Karpas-422 (cell line): ENCODE data around the gene TRIO. TPM values are rescaled to one million over a fixed set of nuclear protein-coding genes. Genes with fewer than 3 reads are reported as not detected.

Source experiments
- DNase-seq: peaks from one replicate; pipeline ENCODE4 v3.0.0-alpha.2; 2015
- H2AFZ ChIP-seq: fragments of 200-600 bp; sonication (generic); 2 replicates; pipeline ENCODE4 v1.6.1; 2014; ENCODE audit warnings: antibody characterized with exemption, low read length, mixed read lengths
- H3K27ac ChIP-seq: fragments of 200-600 bp; sonication (generic); 2 replicates; pipeline ENCODE4 v1.5.1; 2014; ENCODE audit warnings: mild to moderate bottlenecking, low read length, moderate library complexity
- H3K27me3 ChIP-seq: fragments of 200-600 bp; sonication (generic); 2 replicates; pipeline ENCODE4 v1.6.1; 2014; ENCODE audit warnings: low read length, mixed read lengths
- H3K36me3 ChIP-seq: fragments of 200-600 bp; sonication (generic); 2 replicates; pipeline ENCODE4 v1.6.1; 2014; ENCODE audit warnings: low read length, mixed read lengths; ENCODE audit not compliant: insufficient read depth
- H3K4me1 ChIP-seq: fragments of 200-600 bp; sonication (generic); 2 replicates; pipeline ENCODE4 v1.6.1; 2014; ENCODE audit warnings: mild to moderate bottlenecking, low read length, mixed read lengths
- H3K4me2 ChIP-seq: fragments of 200-600 bp; sonication (generic); 2 replicates; pipeline ENCODE4 v1.6.1; 2014; ENCODE audit warnings: low read length, low read depth, mild to moderate bottlenecking; ENCODE audit not compliant: poor library complexity, severe bottlenecking
- H3K4me3 ChIP-seq: fragments of 200-600 bp; sonication (generic); 2 replicates; pipeline ENCODE4 v1.5.1; 2014; ENCODE audit warnings: mild to moderate bottlenecking, antibody characterized with exemption, low read length, mixed read lengths
- H3K79me2 ChIP-seq: fragments of 200-600 bp; sonication (generic); 2 replicates; pipeline ENCODE4 v1.6.1; 2014; ENCODE audit warnings: mild to moderate bottlenecking, low read length, mixed read lengths
- H3K9ac ChIP-seq: fragments of 200-600 bp; sonication (generic); 2 replicates; pipeline ENCODE4 v1.6.0; 2014; ENCODE audit warnings: low read length
- H3K9me2 ChIP-seq: fragments of 200-600 bp; sonication (generic), shearing (Covaris generic); replicated peaks from 2 replicates; pipeline ENCODE4 v1.6.0; 2014; ENCODE audit warnings: mild to moderate bottlenecking, low read length, moderate library complexity; ENCODE audit not compliant: insufficient read depth
- H3K9me3 ChIP-seq: fragments of 300-700, 200-600 bp; sonication (generic); 2 replicates; pipeline ENCODE4 v1.6.1; 2014; ENCODE audit warnings: low read length, mixed read lengths
- H4K20me1 ChIP-seq: fragments of 200-600 bp; sonication (generic); 2 replicates; pipeline ENCODE4 v1.6.1; 2014; ENCODE audit warnings: mild to moderate bottlenecking, antibody characterized with exemption, low read length, low read depth; ENCODE audit not compliant: insufficient read depth
- total RNA-seq: library from RNA; depleted of rRNA; stranded (reverse); fragments of >200 nt; shearing (Covaris generic); gene quantifications from 2 replicates; pipeline ENCODE4 v1.2.3, GENCODE V29; 2014; ENCODE audit warnings: low replicate concordance

TRIO gene
- total RNA-seq, 1 experiment from 2014 or later, result 0.04 TPM

GRCh38 chr5:14364576-14365472, 221.7 kb downstream of the TRIO start:
- no peaks in the 10 kb centered on the region for H3K9me2 ChIP-seq
- no peaks in the 10 kb centered on the region for H3K4me1 ChIP-seq
- no peaks in the 10 kb centered on the region for H3K9me3 ChIP-seq
- no peaks in the 10 kb centered on the region for H3K27me3 ChIP-seq
- H3K36me3 ChIP-seq, result no peaks in the 10 kb centered on the region
- peak; percentile 69 for DNase-seq
- no peak overlapping the region for H3K4me3 ChIP-seq
- H3K9ac ChIP-seq, result no peak overlapping the region
- no peak overlapping the region for H3K4me2 ChIP-seq
- H3K79me2 ChIP-seq, result no peaks in the 10 kb centered on the region
- H2AFZ ChIP-seq, result no peak overlapping the region
- no peak overlapping the region for H3K27ac ChIP-seq
- peaks cover 4% of the 10 kb centered on the region; the same call in 1 of the 2 replicates for H4K20me1 ChIP-seq

GRCh38 chr5:14365831-14366430, 222.8 kb downstream of the TRIO start:
- Histone ChIP-seq H3K36me3 (no peaks in the 10 kb centered on the region), H3K27me3 (no peaks in the 10 kb centered on the region), H3K4me2 (no peak overlapping the region), H3K79me2 (no peaks in the 10 kb centered on the region), H3K9me3 (no peaks in the 10 kb centered on the region), H2AFZ (no peak overlapping the region), H4K20me1 (peaks cover 4% of the 10 kb centered on the region; the same call in 1 of the 2 replicates), H3K9ac (no peak overlapping the region), H3K27ac (no peak overlapping the region), H3K4me3 (no peak overlapping the region), H3K4me1 (no peaks in the 10 kb centered on the region), H3K9me2 (no peaks in the 10 kb centered on the region)
- DNase-seq, result no peak

GRCh38 chr5:14366763-14367162, 223.6 kb downstream of the TRIO start:
- Histone ChIP-seq H4K20me1 (peaks cover 4% of the 10 kb centered on the region; the same call in 1 of the 2 replicates), H3K27ac (no peak overlapping the region), H3K36me3 (no peaks in the 10 kb centered on the region), H3K4me1 (no peaks in the 10 kb centered on the region), H3K79me2 (no peaks in the 10 kb centered on the region), H3K9ac (no peak overlapping the region), H3K4me2 (no peak overlapping the region), H3K27me3 (no peaks in the 10 kb centered on the region), H3K4me3 (no peak overlapping the region), H3K9me2 (no peaks in the 10 kb centered on the region), H2AFZ (no peak overlapping the region), H3K9me3 (no peaks in the 10 kb centered on the region)
- DNase-seq, result no peak

GRCh38 chr5:14367364-14367763, 224.2 kb downstream of the TRIO start:
- no peaks in the 10 kb centered on the region for H3K36me3 ChIP-seq
- DNase-seq, result no peak

GRCh38 chr5:14369780-14370179, 226.6 kb downstream of the TRIO start:
- no peak overlapping the region for H2AFZ ChIP-seq
- no peaks in the 10 kb centered on the region for H3K27me3 ChIP-seq
- H3K9me2 ChIP-seq, result no peaks in the 10 kb centered on the region
- H3K9ac ChIP-seq, result no peak overlapping the region
- H4K20me1 ChIP-seq, result no peaks in the 10 kb centered on the region
- H3K36me3 ChIP-seq, result no peaks in the 10 kb centered on the region
- H3K27ac ChIP-seq, result no peak overlapping the region
- no peaks in the 10 kb centered on the region for H3K4me1 ChIP-seq
- H3K4me3 ChIP-seq, result no peak overlapping the region
- no peak for DNase-seq
- H3K9me3 ChIP-seq, result no peaks in the 10 kb centered on the region
- no peak overlapping the region for H3K4me2 ChIP-seq
- no peaks in the 10 kb centered on the region for H3K79me2 ChIP-seq

More at GRCh38 chr5:14367364-14367763, 224.2 kb downstream of the TRIO start:
- H3K9me2 ChIP-seq, result no peaks in the 10 kb centered on the region
- no peaks in the 10 kb centered on the region for H3K9me3 ChIP-seq
- no peak overlapping the region for H2AFZ ChIP-seq
- no peaks in the 10 kb centered on the region for H3K27me3 ChIP-seq
- peaks cover 4% of the 10 kb centered on the region; the same call in 1 of the 2 replicates for H4K20me1 ChIP-seq
- no peak overlapping the region for H3K9ac ChIP-seq
- no peaks in the 10 kb centered on the region for H3K79me2 ChIP-seq
- H3K4me1 ChIP-seq, result no peaks in the 10 kb centered on the region
- no peak overlapping the region for H3K27ac ChIP-seq
- no peak overlapping the region for H3K4me2 ChIP-seq
- no peak overlapping the region for H3K4me3 ChIP-seq

- H3K36me3 ChIP-seq, result no peaks in the 10 kb centered on the region
- H2AFZ ChIP-seq, result no peak overlapping the region
- H3K4me1 ChIP-seq, result peaks cover 5% of the 10 kb centered on the region
- no peaks in the 10 kb centered on the region for H3K27me3 ChIP-seq
- DNase-seq, result no peak
- no peaks in the 10 kb centered on the region for H4K20me1 ChIP-seq
- H3K9ac ChIP-seq, result no peak overlapping the region
- H3K9me2 ChIP-seq, result no peaks in the 10 kb centered on the region
- H3K9me3 ChIP-seq, result no peaks in the 10 kb centered on the region
- H3K79me2 ChIP-seq, result no peaks in the 10 kb centered on the region
- H3K4me2 ChIP-seq, result no peak overlapping the region
- no peak overlapping the region for H3K4me3 ChIP-seq
- H3K27ac ChIP-seq, result no peak overlapping the region
Measured at GRCh38 chr5:14370386-14370785, 227.2 kb downstream of the TRIO start.

- Histone ChIP-seq H3K9ac (no peak overlapping the region), H3K27me3 (no peaks in the 10 kb centered on the region), H3K36me3 (no peaks in the 10 kb centered on the region), H3K9me2 (no peaks in the 10 kb centered on the region), H4K20me1 (no peaks in the 10 kb centered on the region), H3K79me2 (no peaks in the 10 kb centered on the region), H3K27ac (no peak overlapping the region), H3K4me3 (no peak overlapping the region), H3K9me3 (no peaks in the 10 kb centered on the region), H3K4me1 (peaks cover 6% of the 10 kb centered on the region), H2AFZ (no peak overlapping the region), H3K4me2 (no peak overlapping the region)
- no peak for DNase-seq
Measured at GRCh38 chr5:14373685-14374084, 230.5 kb downstream of the TRIO start.

GRCh38 chr5:14374100-14374499, 231.0 kb downstream of the TRIO start:
- H3K79me2 ChIP-seq, result no peaks in the 10 kb centered on the region
- no peaks in the 10 kb centered on the region for H3K27me3 ChIP-seq
- H3K4me1 ChIP-seq, result peaks cover 6% of the 10 kb centered on the region
- no peak overlapping the region for H3K9ac ChIP-seq
- H2AFZ ChIP-seq, result no peak overlapping the region
- H4K20me1 ChIP-seq, result no peaks in the 10 kb centered on the region
- H3K9me2 ChIP-seq, result no peaks in the 10 kb centered on the region
- H3K36me3 ChIP-seq, result no peaks in the 10 kb centered on the region
- DNase-seq, result no peak
- no peak overlapping the region for H3K4me2 ChIP-seq
- no peak overlapping the region for H3K4me3 ChIP-seq
- no peak overlapping the region for H3K27ac ChIP-seq
- no peaks in the 10 kb centered on the region for H3K9me3 ChIP-seq
